SKM-1 (cell line): ENCODE data around the gene SPRR2B.
"Not testable (repeated sequence)": the region's sequence is repeated elsewhere in the genome, so short reads cannot be mapped to it uniquely, and the experiment has no call there.

ENCODE experiments used
- DNase-seq: peaks from one replicate; lab custom pipeline; 2025; ENCODE audit not compliant: unreplicated experiment; lab: John Stamatoyannopoulos, UW

The SPRR2B gene

DNA sequence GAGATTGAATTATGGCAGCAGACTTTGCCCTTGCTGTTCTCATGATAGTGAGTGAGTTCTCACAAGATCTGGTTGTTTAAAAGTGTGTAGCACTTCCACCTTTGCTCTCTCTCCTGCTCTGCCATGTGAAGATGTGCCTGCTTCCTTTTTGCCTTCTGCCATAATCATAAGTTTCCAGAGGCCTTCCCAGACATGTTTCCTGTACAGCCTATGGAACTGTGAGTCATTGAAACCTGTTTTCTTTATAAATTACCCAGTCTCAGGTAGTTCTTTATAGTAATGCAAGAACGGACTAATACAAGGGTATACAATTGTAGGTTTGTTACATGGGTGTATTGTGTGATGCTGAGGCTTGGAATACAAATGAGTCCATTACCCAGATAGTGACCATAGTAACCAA lies 36.2 kb downstream of the SPRR2B start:
- no peak for DNase-seq

DNA sequence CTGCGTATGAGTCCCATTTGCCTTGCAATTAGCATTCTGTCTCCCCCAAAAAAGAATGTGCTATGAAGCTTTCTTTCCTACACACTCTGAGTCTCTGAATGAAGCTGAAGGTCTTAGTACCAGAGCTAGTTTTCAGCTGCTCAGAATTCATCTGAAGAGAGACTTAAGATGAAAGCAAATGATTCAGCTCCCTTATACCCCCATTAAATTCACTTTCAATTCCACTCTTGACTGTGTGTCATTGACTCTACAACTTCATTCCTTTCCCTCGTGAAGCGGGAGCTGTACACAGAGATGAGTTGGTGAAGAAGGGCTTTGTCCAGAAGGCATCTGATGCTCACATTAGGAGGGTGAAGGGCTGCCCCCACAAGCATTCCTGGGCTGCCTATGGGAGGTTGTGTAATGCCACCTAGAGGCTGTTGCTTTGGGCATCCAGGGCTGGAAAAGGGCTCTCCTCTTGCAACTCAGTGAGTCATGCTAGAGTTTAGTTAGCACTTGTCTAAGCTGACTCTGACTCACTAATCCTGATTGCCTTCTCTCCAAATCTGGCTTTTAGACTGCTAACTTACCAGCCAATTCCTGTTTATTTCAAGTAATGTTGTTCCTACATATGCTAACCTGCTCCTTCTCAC lies 38.6 kb downstream of the SPRR2B start:
- DNase-seq, result no peak

- DNase-seq, result no peak
Measured at GRCh38 chr1:153032073-153032472, 39.3 kb downstream of the SPRR2B start.

- no peak for DNase-seq
Measured at GRCh38 chr1:153030895-153031294, 40.5 kb downstream of the SPRR2B start, which contains the start of gene SPRR1B. Gene SPRR1B, plus strand, starts transcription at chr1:153031203. Its CDS starts 1,143 bp downstream, at chr1:153032346.

DNA sequence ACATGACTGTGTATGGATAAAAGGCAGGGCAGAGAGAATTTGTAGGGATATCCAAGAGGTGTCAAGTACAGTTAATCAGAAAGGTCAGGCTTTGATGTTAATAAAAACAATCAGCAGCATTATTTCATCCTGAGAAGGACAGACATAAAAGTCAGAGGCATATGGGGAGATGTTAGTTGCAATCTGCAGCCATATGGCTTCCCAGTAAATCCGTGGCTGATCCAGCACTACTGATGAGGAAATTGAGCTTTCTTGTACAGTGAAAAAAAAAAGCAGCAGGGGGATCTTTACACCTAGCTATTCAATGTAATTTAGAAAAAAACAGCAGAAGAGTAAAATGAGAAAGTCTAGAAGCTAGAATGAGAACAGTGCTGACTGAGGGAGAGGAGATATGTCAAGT lies 42.6 kb downstream of the SPRR2B start:
- DNase-seq, result no peak

DNA sequence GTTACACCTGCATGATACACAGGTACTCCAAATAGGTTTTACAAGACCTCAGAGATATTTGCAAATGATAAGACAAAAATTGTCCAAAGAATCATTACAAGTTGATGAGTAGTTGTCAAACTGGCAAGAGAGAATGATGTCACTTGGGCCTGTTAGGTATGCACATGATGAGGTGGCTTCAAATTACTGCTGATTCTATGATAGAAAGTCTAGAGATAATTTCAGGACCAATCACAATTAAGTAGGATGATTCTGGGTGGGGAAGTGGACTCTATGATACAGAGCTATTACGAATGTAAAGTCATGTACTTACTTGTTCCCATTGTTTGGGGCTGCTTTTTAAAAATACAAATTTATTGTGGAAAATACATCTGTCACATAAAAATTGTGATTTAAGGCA lies 45.6 kb downstream of the SPRR2B start:
- no peak for DNase-seq

DNA sequence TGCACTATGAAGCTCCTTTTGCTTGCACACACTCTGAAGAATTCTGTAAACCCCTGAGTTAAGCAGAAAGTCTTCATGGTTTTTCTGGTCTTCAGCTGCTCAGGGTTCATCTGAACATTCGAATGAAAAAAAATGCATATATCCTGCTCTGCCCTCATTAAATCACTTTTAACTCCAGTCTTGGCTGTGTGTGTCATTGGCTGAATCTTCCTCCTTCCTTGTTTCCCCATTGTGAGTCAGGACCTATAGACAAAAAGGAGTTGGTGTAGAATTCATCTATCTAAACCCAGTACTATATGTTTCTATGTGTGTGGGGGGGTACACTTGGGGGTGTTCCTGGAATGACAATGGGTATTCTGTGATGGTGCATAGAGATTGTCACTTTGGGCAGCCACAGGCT lies 47.0 kb downstream of the SPRR2B start:
- DNase-seq, result no peak

DNA sequence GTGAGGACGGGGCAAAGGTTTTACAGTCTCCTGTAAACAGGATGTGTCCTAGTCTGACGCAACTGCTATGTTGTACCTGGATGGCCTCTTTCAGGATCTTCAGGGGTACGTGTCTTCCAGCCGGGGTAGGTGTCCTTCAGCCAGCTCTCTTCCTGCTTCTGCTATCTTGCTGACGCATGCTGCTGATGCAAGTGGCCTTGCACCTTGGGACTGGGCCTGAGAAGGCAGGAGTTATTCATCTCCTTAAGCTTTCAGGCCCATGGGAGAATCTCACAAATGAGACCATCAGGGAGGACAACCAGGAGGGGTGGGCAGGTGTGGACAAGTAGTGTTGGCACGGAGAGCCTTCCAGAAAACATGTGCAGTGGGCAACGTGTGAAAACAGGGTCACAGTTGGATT lies 48.3 kb downstream of the SPRR2B start:
- no peak for DNase-seq

- not testable (repeated sequence) for DNase-seq
Measured at GRCh38 chr1:153022340-153022739, 49.1 kb downstream of the SPRR2B start.

GRCh38 chr1:153021829-153022228 lies 49.6 kb downstream of the SPRR2B start:
- DNase-seq, result not testable (repeated sequence)
